ENCODE results near the gene CARD11.

CARD11 gene

GRCh38 chr7:2904202-2904601, 139.5 kb downstream of the CARD11 start:
- TF ChIP-seq FOXP2 (optimal IDR thresholded peaks at IDR 0.05; ENCODE audit: borderline replicate concordance, extremely low read depth, extremely low read length, insufficient read depth): no peak
- no peak for TF ChIP-seq POLR2AphosphoS5 (IDR thresholded peaks at IDR 0.05; ENCODE audit: low read depth, low read length)
- no peak for TF ChIP-seq SIN3A (IDR thresholded peaks at IDR 0.05; ENCODE audit: borderline replicate concordance, insufficient read depth, low read length)
- TF ChIP-seq TAF1 (IDR thresholded peaks at IDR 0.05; ENCODE audit: borderline replicate concordance, insufficient read depth, low read length): no peak
- TF ChIP-seq REST (IDR thresholded peaks at IDR 0.05; ENCODE audit: insufficient read depth in 1 of 2, low read depth in 2 of 2, low read length in 2 of 2): no peak

- TF ChIP-seq TAF1 (IDR thresholded peaks at IDR 0.05; ENCODE audit: borderline replicate concordance, insufficient read depth, low read length) (no peak), POLR2AphosphoS5 (IDR thresholded peaks at IDR 0.05; ENCODE audit: low read depth, low read length) (no peak), FOXP2 (optimal IDR thresholded peaks at IDR 0.05; ENCODE audit: borderline replicate concordance, extremely low read depth, extremely low read length, insufficient read depth) (no peak), SIN3A (IDR thresholded peaks at IDR 0.05; ENCODE audit: borderline replicate concordance, insufficient read depth, low read length) (no peak), REST (IDR thresholded peaks at IDR 0.05; ENCODE audit: insufficient read depth in 1 of 2, low read depth in 2 of 2, low read length in 2 of 2) (no peak)
Measured at GRCh38 chr7:2903682-2904162, 139.9 kb downstream of the CARD11 start.

- no peak for TF ChIP-seq SIN3A (IDR thresholded peaks at IDR 0.05; ENCODE audit: borderline replicate concordance, insufficient read depth, low read length)
- no peak for TF ChIP-seq FOXP2 (optimal IDR thresholded peaks at IDR 0.05; ENCODE audit: borderline replicate concordance, extremely low read depth, extremely low read length, insufficient read depth)
- no peak for TF ChIP-seq REST (IDR thresholded peaks at IDR 0.05; ENCODE audit: insufficient read depth in 1 of 2, low read depth in 2 of 2, low read length in 2 of 2)
- no peak for TF ChIP-seq TAF1 (IDR thresholded peaks at IDR 0.05; ENCODE audit: borderline replicate concordance, insufficient read depth, low read length)
- no peak for TF ChIP-seq POLR2AphosphoS5 (IDR thresholded peaks at IDR 0.05; ENCODE audit: low read depth, low read length)
Measured at GRCh38 chr7:2897023-2897422, 146.6 kb downstream of the CARD11 start.

- TF ChIP-seq POLR2AphosphoS5 (IDR thresholded peaks at IDR 0.05; ENCODE audit: low read depth, low read length) (no peak), SIN3A (IDR thresholded peaks at IDR 0.05; ENCODE audit: borderline replicate concordance, insufficient read depth, low read length) (no peak), REST (IDR thresholded peaks at IDR 0.05; ENCODE audit: insufficient read depth in 1 of 2, low read depth in 2 of 2, low read length in 2 of 2) (no peak), FOXP2 (optimal IDR thresholded peaks at IDR 0.05; ENCODE audit: borderline replicate concordance, extremely low read depth, extremely low read length, insufficient read depth) (no peak)
Measured at GRCh38 chr7:2896131-2896530, 147.5 kb downstream of the CARD11 start.

All from PFSK-1 (cell line).